Breast epithelium (tissue), 3 donors: ENCODE data around the gene MACROD2.

Source experiments
- POLR2A ChIP-seq: fragments of 450-650 bp; IDR thresholded peaks from one replicate; pipeline ENCODE4 v1.6.1; 2016; ENCODE audit warnings: antibody characterized with exemption, mild to moderate bottlenecking, moderate library complexity
- TF ChIP-seq, protein P1 (sequence below), 3 donors: fragments of 450-650 bp; IDR thresholded peaks; one replicate each; pipeline ENCODE4 v1.5.1; 2016 to 2017; ENCODE audit warnings: antibody characterized with exemption in 3 of 3, mild to moderate bottlenecking in 3 of 3, moderate library complexity in 3 of 3

DNA sequence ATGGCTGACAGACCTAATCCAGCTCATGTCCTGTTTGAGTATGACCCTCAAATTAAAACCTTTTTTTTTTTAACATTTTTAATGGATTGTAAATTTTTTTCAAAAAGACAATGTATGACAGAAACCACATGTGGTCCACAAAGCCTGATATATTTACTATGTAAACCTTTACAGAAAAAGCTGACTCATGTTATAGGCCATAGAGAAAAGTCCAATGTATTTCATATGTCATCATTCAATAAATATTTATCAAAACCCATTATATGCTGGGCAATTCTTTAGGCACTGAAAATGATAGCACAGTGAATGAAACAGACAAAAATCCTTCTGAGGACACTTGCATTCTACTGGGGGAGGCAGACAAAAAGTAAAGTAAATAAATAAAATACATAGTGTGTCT, 1168.3 kb downstream of the MACROD2 start:
- TF ChIP-seq, protein P1, sequence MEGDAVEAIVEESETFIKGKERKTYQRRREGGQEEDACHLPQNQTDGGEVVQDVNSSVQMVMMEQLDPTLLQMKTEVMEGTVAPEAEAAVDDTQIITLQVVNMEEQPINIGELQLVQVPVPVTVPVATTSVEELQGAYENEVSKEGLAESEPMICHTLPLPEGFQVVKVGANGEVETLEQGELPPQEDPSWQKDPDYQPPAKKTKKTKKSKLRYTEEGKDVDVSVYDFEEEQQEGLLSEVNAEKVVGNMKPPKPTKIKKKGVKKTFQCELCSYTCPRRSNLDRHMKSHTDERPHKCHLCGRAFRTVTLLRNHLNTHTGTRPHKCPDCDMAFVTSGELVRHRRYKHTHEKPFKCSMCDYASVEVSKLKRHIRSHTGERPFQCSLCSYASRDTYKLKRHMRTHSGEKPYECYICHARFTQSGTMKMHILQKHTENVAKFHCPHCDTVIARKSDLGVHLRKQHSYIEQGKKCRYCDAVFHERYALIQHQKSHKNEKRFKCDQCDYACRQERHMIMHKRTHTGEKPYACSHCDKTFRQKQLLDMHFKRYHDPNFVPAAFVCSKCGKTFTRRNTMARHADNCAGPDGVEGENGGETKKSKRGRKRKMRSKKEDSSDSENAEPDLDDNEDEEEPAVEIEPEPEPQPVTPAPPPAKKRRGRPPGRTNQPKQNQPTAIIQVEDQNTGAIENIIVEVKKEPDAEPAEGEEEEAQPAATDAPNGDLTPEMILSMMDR (IDR thresholded peaks at IDR 0.05) = no peak
- no peak for TF ChIP-seq POLR2A
